GM18526 (cell line): ENCODE measurements around the gene HOXD12.

Source experiments
- POLR2A ChIP-seq: IDR thresholded peaks from 3 replicates; pipeline ENCODE4 v1.6.1; 2011; ENCODE audit not compliant: insufficient read length; ENCODE audit errors: extremely low read depth

HOXD12 gene

DNA sequence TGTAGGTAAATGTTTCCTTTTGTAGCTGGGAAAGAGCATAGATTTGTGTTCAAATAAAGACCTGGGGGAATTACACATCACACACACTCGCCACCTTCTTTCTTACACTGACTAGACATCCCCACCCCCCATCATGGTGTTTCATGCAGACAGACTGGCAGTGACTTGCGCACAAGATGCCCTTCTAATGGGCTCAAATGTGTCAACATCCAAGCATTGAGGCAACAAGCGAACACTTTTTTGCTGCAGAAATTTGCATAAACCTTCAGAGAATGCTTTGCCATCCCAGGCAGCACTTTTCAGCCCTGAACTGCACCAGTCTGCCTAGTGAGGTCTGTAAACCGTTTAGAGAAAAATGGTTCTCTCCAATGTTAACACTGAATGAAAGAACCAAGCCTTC lies 34.4 kb downstream of the HOXD12 start:
- TF ChIP-seq POLR2A, result no peak

- no peak for TF ChIP-seq POLR2A
Observed at GRCh38 chr2:176135035-176135440, 35.4 kb downstream of the HOXD12 start.

DNA sequence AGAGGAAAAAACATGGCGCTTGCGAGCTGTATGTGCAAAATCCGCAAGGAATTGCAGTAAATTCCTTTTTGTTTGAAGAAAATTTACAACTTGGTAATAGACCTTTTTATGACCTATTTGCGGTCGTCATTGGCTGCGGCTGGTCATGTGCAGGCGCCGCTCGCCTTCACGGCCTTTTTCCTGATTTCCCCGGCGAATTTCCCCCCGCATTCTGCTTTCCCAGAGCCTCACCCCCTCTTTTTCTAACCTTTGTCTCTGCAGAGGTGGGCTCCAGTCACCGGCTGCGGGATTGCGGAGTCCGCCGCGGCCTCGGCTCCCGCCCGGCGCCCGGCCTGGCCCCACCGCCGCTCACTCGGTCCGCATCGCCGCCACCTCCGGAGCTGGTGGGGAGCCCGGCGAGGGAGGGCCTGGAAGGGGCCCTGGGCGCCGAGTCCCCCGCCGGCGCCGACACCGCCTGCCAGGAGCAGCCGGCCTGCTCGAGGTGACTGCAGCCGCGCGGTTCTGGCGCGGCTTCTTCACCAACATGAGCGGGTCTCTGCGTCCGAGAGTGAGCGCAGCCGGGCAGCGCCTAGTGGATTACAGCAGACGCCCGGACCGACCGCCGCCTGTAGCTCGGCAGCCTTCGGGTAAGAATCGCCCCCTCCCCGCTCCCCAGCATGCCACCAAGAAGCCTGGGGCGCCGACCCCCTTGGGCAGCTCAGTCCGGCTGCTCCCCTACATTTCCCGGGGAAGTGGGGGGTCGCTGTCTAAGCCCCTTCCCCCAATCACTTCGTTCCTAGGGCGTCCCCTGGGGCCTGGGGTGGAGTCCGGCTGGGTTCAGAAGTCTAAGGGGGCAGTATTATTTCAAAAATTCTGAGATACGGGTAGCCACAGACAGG lies 37.0 kb downstream of the HOXD12 start:
- TF ChIP-seq POLR2A, result no peak

- TF ChIP-seq POLR2A, result no peak
Observed at GRCh38 chr2:176137252-176137580, 37.6 kb downstream of the HOXD12 start.

DNA sequence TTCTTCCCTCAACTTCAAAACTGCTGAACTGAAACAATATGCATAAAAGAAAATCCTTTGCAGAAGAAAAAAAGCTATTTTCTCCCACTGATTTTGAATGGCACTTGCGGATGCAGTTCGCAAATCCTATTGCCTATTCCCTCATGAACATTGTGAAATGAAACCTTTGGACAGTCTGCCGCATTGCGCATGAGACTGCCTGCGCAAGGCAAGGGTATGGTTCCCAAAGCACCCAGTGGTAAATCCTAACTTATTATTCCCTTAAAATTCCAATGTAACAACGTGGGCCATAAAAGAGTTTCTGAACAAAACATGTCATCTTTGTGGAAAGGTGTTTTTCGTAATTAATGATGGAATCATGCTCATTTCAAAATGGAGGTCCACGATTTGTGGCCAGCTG lies 38.3 kb downstream of the HOXD12 start:
- no peak for TF ChIP-seq POLR2A

DNA sequence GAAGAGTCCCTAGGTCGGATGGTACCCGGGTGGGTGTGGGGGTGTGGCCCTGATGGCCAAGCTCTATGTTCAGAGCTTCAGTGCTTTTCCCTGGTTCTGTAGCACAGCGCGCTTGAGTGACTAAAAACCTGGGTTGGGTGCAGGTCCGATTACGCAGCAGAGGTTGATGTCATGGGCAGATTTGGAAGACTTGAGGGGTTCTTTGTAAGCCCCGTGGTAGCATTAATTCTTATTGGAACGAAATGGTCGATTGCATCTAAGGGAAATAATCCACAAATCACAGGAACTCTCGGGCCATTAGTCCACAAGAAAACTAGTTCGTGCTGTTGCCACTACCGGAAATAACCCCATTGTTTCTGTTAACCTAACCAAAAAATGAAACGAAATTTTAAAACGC lies 38.9 kb downstream of the HOXD12 start:
- no peak for TF ChIP-seq POLR2A

- no peak for TF ChIP-seq POLR2A
Observed at GRCh38 chr2:176138923-176139660, 39.5 kb downstream of the HOXD12 start.

DNA sequence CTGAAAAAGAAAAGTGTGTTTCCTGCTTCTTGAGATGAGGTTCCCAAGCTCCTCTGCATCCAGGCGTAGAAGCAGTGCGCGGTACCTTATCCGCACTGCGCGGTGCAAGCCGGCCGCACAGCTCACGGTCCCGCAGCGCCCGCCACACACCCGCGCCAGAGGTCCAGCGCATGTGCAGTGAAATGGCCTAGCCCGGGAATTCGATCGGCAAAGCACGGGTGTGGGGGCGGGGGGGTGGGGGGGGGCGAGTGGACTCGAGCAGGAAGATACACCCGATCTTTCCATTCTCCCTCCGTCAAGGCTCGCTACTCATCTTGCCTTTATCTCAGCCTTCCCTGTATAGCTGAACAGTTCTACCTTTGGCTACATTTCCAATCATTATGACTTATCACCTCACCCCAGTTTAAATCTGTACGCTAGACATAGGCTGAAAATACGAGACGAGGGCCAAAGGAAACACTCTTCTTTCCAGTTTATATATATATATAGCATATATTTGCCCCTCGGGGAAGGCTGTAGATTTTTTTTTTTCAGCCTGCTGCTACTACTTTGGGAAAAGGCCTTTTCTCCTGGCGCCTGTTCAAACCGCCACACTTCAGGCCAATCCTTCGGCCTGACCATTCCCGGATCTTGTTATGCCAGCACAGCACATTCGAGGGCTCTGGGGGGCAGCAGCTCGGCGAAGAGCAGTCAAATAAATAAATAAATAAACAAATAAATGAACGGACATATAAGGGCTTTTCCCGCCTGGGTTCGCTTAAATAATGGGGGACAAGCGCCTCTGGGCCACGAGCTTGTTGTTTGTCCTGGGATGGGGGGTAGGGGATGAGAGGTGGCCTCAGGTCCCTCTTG lies 40.3 kb downstream of the HOXD12 start:
- no peak for TF ChIP-seq POLR2A

DNA sequence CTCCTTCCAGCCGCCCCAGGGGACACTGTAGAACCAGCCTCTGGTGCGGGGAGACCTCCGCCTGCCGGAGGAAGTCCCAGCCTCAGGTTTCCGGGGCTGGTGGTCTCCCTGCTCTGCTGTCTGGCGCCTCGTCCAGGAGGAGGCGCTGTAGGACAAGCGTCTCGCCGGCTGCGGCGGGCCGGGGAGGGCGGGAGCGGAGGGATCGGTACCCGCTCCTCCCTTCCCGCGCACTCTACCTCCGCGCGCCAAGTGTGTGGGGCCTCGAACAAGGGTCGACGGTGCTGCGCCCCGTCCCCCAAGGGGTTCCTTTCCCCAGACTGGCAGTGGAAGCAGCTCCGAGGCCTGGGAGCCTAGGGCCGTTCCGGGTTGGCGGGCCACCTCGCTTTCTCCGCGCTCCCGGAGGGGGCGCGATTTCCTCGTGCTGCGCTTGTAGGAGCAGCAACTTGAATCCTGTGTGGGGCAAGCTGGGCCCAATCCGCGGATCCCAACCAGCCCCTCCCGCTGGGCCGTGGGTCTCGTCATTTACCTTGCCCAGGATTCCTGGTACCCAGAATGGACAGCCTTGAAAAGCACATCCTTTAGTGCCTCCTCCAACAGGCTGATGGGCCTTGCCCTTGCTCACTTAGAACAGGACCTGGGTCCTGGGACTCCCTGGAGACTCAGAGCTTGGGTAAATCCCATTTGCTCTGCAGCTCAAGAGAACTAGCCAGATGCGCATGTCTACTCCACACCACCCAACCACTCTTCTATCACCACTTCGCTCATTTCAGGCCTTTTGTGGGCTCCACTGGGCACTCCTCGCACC lies 41.1 kb downstream of the HOXD12 start:
- no peak for TF ChIP-seq POLR2A

DNA sequence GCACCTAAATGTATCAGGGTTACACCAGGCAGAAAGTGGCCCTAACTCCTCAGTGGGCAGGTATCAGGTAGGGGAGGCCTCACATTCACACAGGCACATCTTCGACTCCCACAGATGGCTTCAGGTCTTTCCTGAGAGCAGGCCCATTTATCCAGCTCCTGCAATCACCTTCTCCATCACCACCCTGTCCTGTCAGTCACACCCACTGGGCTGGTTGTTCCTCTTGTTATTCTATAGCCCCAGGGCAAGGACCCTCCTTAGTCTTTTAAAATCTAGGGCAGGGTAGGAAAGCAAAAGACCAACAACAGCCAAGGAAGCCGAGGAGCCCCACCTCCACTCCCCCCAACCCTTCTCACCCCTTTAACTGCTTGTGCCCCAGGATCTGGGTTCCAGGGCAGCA lies 42.7 kb downstream of the HOXD12 start:
- no peak for TF ChIP-seq POLR2A

GRCh38 chr2:176145085-176145969 lies 45.7 kb downstream of the HOXD12 start:
- TF ChIP-seq POLR2A, result no peak

GRCh38 chr2:176146101-176146500 lies 46.5 kb downstream of the HOXD12 start:
- no peak for TF ChIP-seq POLR2A

- TF ChIP-seq POLR2A, result no peak
Observed at GRCh38 chr2:176146645-176147044, 47.0 kb downstream of the HOXD12 start.

DNA sequence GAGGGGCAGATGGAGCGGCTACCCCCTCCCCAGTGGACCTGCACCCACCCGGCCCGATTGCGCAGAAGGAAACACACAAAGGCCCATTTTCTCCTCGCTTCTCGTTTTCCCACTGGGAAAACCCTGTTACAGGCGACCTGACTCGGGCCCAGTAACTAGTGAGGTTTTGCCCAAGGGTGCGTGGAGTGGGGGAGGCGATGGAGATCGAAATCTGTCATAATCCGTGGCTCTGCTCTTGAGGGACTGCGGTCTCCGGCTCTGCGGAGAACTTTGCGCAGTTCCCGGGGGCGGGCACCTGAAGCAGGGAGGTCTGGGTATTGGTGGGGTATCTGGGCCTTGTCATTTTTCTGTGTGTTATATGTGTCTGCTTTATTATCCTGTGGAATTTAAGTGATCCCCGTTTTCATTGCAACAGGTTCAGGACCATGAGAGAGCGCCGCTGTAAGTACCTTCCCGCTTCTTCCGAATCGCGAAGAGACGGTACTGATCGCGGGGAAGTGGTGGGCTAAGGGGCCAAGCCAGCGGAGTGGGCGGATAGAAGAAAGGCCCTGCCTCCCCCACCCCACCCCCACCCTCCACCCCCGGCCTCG lies 47.7 kb downstream of the HOXD12 start:
- no peak for TF ChIP-seq POLR2A
